VCaP (cell line): Measurements from ENCODE around the gene JAKMIP1.

Experiments
- H3K27ac ChIP-seq: fragments of 450-650 bp; 2 replicates; pipeline ENCODE4 v1.5.1; 2017
- TF ChIP-seq, protein P1 (sequence below): fragments of 450-650 bp; conservative IDR thresholded peaks from 2 replicates; pipeline ENCODE4 v1.5.1; 2017; ENCODE audit warnings: mild to moderate bottlenecking, moderate library complexity

JAKMIP1 gene

DNA sequence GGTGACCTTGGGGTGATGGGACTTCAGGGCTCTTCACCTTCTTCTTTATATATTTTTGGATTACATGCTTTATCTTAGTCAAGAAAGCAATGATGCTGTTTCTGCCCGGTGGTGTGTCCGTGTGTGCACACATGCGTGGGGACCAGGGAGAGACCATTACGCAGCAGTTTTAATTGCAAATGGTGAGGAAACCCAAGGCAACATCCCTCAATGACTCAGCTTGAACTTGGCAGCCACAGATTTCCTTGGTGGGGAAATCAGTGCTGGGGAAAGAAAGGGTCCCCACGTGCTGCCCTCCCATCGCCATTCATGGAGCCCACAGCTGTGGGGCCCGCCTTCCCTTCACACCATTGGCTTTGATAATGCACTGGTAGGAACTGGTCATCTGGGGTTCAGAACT lies 136.0 kb downstream of the JAKMIP1 start:
- H3K27ac ChIP-seq: no peak overlapping the region
- TF ChIP-seq, protein P1, sequence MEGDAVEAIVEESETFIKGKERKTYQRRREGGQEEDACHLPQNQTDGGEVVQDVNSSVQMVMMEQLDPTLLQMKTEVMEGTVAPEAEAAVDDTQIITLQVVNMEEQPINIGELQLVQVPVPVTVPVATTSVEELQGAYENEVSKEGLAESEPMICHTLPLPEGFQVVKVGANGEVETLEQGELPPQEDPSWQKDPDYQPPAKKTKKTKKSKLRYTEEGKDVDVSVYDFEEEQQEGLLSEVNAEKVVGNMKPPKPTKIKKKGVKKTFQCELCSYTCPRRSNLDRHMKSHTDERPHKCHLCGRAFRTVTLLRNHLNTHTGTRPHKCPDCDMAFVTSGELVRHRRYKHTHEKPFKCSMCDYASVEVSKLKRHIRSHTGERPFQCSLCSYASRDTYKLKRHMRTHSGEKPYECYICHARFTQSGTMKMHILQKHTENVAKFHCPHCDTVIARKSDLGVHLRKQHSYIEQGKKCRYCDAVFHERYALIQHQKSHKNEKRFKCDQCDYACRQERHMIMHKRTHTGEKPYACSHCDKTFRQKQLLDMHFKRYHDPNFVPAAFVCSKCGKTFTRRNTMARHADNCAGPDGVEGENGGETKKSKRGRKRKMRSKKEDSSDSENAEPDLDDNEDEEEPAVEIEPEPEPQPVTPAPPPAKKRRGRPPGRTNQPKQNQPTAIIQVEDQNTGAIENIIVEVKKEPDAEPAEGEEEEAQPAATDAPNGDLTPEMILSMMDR: no peak

DNA sequence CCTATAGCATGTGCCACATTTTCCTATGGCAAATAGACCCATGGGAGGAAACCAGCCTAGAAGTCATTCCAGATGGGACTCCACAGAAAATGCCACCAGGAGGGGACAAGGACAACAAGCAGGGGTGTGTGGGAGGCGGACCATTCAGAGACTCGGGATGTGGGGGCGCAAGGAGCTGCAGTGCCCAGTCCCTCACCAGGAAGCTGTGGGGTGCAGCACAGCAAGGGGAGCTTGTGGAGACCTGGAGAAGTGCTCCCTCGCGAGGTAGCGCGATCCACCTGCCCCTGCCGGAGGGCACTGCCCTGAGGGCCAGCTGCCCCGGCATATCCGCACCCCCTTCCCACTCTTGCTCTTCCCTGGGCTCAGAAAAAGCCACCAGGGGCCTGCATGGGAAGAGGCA lies 136.7 kb downstream of the JAKMIP1 start:
- H3K27ac ChIP-seq: no peak overlapping the region
- TF ChIP-seq, protein P1: no peak

DNA sequence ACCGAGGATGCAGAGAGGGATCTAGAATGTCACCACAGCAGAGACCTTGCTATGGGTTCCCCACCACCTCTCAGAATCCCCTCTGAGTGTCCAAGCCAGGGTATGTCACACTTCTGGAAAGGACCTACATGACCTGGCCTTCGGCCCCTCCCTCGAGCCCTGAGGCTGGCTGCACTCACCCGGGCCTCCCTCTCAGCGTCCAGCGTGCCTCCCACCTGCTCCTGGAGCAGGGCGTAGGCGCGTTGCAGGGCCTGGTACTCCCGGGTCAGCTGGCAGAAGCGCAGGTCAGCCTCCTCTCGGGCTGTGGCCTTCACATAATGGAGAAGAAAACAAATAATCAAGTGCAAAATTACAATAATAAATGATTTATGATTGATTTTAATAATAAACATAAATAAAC lies 138.2 kb downstream of the JAKMIP1 start:
- TF ChIP-seq, protein P1: no peak
- no peak overlapping the region for H3K27ac ChIP-seq

DNA sequence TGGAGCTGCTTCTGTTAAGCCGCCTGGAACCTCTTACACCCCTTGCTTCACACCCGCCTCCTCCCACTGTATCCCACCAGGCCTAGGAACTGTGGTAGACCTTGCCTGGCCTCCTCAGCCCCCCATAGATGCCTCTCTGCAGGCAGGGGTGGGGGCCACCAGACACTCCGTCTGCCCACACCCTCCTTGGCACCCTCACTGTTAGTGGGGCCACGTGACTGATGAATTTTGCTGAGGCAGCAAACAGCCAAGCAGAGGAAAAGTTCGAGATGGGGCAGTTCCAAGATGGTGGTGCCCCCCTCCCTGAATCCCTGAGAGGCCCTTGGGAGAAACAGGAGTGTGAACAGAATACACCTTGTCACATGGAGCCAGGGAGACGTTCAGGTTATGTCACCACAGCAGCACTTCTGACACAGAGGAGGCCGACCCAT lies 141.0 kb downstream of the JAKMIP1 start:
- TF ChIP-seq, protein P1: no peak
- no peak overlapping the region for H3K27ac ChIP-seq

DNA sequence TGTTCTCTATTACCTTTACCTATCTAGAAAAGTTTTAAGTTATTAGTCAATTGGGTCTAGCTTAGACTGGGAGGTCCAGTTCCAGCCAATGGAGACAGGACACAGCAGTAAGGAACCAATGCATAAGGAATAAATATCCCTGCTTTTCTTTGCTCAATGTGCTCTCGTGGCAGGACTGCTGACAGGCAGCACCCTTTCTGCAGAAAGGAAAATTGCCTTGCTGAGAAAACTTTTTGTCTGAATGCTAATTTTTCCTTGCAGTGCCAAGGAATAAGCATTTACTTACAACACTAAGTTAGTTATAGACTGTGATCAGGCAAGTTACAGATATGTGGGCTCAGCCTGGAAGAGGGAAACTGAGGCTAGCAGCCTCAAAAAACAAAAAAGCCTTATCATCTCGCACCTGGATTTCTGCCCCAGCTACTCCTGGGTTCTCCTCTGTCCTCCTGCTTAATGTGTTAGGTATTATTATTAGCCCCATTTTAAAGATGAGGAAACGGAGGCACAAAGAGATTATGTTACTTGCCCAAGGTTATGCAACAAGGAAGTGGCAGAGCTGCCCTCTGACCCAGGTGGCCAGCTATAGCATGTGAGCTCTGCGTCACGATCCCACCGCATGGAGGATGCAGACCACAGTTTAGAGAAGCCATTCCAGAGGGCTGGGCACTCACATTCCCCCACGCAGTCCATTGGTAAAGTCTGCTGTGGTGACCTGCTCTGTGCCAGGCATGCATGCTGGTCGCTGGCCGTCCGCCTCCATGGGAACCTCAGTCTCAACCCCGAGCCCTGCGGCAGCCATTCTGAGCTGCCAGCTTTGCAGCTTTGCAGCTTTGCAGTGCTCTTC lies 141.6 kb downstream of the JAKMIP1 start:
- TF ChIP-seq, protein P1: no peak

DNA sequence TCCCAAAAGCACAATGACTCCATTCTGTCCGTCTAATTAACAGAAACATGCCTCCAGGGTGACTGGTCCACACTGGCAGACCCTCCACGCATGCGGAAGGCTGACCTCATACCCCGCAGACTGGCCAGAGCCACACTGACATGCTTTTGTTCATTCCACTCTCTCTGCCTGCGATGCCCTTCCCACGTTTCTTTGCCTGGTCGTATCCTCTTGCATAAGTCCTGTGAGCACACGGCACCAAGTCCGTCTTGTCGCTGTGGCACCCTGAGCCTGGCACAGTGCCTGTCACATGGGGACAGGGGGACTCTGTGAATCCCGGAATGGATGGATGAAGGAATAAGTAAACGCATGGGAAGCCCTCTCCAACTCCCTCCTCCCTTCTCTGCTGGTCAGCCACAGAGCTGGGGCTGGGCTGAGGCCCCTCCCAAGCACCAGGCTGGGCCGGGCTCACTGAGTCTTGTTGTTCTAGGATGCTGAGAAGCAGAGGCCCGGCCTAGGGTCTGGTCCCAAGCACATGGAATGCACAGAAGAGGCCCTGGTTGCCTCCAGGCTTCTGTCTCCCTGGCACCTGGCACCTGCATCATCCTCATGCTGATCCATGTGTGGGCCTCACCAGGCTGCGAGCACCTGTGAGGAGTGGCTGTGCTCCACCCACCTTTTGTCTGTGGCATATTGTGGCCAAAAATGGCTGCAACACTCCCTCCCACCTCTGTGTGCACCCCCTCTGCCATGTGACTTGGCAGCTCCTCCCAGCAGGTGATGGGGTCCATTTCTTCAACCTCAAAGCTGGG lies 143.2 kb downstream of the JAKMIP1 start:
- H3K27ac ChIP-seq: no peak overlapping the region
- TF ChIP-seq, protein P1: no peak

More for the DNA sequence above, 141.6 kb downstream of the JAKMIP1 start:
- H3K27ac ChIP-seq: no peak overlapping the region

DNA sequence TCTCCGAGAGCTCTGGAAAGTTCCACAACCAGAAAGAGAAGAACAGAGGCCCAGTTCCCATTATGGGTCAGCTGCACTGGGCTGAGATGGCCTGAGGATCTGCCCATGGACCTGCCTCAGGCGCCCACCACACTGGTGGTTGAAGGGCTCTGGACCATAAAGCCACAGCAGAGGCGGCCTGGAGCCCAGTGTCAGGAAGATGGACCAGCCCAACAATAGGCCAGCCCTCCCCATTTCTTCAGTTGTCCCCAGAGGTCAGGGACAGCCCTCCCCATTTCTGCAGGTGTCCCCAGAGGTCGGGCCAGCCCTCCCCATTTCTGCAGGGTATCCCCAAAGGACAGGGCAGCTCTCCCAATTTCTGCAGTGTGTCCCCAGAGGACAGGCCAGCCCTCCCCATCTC lies 144.9 kb downstream of the JAKMIP1 start:
- TF ChIP-seq, protein P1: no peak
- no peak overlapping the region for H3K27ac ChIP-seq
